ENCODE data around the gene GPR65.

DNA sequence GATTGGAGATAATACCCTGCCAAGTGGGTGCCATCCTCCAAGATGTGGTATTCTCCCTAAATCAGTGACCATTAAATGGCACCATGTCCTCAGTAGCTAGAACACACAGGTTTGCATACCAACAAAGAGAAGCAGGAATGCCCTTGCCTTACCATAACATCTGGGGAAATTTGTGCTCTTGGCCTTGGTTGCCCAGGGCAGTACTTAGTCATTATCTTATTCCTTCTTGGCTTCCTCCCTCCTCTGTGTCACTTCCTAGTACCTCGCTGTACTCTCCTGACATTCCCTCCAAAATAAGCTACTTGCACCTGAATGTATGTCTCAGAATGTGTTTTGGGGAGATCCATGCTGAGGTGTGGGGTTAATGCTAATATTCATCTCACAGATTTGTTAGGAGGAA lies 43.4 kb downstream of the GPR65 start:
- TF ChIP-seq, protein P1, sequence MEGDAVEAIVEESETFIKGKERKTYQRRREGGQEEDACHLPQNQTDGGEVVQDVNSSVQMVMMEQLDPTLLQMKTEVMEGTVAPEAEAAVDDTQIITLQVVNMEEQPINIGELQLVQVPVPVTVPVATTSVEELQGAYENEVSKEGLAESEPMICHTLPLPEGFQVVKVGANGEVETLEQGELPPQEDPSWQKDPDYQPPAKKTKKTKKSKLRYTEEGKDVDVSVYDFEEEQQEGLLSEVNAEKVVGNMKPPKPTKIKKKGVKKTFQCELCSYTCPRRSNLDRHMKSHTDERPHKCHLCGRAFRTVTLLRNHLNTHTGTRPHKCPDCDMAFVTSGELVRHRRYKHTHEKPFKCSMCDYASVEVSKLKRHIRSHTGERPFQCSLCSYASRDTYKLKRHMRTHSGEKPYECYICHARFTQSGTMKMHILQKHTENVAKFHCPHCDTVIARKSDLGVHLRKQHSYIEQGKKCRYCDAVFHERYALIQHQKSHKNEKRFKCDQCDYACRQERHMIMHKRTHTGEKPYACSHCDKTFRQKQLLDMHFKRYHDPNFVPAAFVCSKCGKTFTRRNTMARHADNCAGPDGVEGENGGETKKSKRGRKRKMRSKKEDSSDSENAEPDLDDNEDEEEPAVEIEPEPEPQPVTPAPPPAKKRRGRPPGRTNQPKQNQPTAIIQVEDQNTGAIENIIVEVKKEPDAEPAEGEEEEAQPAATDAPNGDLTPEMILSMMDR (conservative IDR thresholded peaks at IDR 0.05; ENCODE audit: low read length) = no peak
- TF ChIP-seq EZH2phosphoT487 (IDR thresholded peaks at IDR 0.05; ENCODE audit: borderline replicate concordance, low read depth, low read length) = no peak
